Mammary epithelial cell (primary cell): ENCODE measurements around the gene GBE1.
A peak's percentile ranks its signal among the peaks of the same experiment; 100 is the strongest.

ENCODE experiments used
- EZH2 ChIP-seq: IDR thresholded peaks from 2 replicates; pipeline ENCODE4 v1.6.1; 2012; ENCODE audit warnings: low read length, inconsistent platforms, borderline replicate concordance
- TF ChIP-seq, protein P1 (sequence below), 2 donors: IDR thresholded peaks in 1 of 2; conservative IDR thresholded peaks in 1 of 2; 2 replicates each; pipeline ENCODE4 v1.5.1; 2011 to 2012; ENCODE audit warnings: inconsistent platforms in 2 of 2, low read length in 2 of 2, mild to moderate bottlenecking in 2 of 2, control low read depth in 1 of 2, low read depth in 1 of 2; ENCODE audit not compliant: insufficient read depth in 1 of 2; ENCODE audit errors: extremely low read depth in 1 of 2

DNA sequence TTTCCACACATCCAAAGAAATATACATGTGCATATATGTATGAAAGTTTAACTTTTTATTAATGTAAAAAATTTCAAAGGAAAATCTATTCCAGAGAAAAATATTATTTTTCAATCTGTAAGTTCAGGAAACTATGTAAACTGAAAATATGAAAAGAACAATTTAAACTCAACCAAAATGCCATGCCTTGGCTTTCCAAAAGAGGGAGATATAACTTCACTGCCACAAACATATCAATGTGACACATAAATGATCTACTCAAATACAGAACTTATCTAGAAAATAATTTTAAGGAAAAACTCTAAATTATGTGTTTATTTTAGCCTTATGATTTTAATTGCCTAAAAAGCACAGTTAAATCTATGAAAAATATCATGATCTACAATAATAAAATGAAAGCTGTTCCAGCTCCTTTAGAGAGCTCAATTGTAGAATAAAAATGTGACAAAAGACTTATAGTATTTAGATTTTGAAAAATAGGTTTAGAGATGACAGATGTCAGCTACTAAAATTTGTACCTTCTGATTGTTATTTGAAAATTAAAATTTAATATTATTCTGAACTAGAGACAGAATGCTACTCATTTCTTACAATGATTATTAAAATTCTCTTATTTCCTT is 94.8 kb downstream of the GBE1 start:
- TF ChIP-seq, protein P1, sequence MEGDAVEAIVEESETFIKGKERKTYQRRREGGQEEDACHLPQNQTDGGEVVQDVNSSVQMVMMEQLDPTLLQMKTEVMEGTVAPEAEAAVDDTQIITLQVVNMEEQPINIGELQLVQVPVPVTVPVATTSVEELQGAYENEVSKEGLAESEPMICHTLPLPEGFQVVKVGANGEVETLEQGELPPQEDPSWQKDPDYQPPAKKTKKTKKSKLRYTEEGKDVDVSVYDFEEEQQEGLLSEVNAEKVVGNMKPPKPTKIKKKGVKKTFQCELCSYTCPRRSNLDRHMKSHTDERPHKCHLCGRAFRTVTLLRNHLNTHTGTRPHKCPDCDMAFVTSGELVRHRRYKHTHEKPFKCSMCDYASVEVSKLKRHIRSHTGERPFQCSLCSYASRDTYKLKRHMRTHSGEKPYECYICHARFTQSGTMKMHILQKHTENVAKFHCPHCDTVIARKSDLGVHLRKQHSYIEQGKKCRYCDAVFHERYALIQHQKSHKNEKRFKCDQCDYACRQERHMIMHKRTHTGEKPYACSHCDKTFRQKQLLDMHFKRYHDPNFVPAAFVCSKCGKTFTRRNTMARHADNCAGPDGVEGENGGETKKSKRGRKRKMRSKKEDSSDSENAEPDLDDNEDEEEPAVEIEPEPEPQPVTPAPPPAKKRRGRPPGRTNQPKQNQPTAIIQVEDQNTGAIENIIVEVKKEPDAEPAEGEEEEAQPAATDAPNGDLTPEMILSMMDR (conservative IDR thresholded peaks at IDR 0.05 in 1 of 2, IDR thresholded peaks at IDR 0.05 in 1 of 2; ENCODE audit: extremely low read depth in 1 of 2, insufficient read depth in 1 of 2, low read depth in 1 of 2, low read length in 2 of 2), result peak; percentile 56 to 71
- no peak for TF ChIP-seq EZH2
